GM19240 (cell line): ENCODE data around the gene CAPN5.

Experiments
- DNase-seq: peaks from one replicate; pipeline ENCODE4 v3.0.0; 2011; ENCODE audit warnings: low spot score; ENCODE audit not compliant: insufficient read length

CAPN5 gene

GRCh38 chr11:77130763-77131513 is 64.2 kb downstream of the CAPN5 start:
- no peak for DNase-seq

GRCh38 chr11:77131560-77131959 is 64.8 kb downstream of the CAPN5 start:
- no peak for DNase-seq

GRCh38 chr11:77135069-77135468 is 68.3 kb downstream of the CAPN5 start:
- DNase-seq, result no peak

- no peak for DNase-seq
Measured at GRCh38 chr11:77136074-77136473, 69.3 kb downstream of the CAPN5 start.

- no peak for DNase-seq
Measured at GRCh38 chr11:77136784-77137420, 70.1 kb downstream of the CAPN5 start.

- DNase-seq, result no peak
Measured at GRCh38 chr11:77137421-77137820, 70.7 kb downstream of the CAPN5 start.

- DNase-seq, result no peak
Measured at GRCh38 chr11:77138106-77138649, 71.4 kb downstream of the CAPN5 start.

GRCh38 chr11:77139201-77139600 is 72.4 kb downstream of the CAPN5 start:
- no peak for DNase-seq

GRCh38 chr11:77140231-77140851 is 73.6 kb downstream of the CAPN5 start:
- no peak for DNase-seq

- no peak for DNase-seq
Measured at GRCh38 chr11:77141034-77141433, 74.3 kb downstream of the CAPN5 start.

GRCh38 chr11:77141475-77141874 is 74.7 kb downstream of the CAPN5 start:
- DNase-seq, result no peak

GRCh38 chr11:77142091-77142975 is 75.6 kb downstream of the CAPN5 start:
- no peak for DNase-seq

GRCh38 chr11:77143405-77144020 is 76.7 kb downstream of the CAPN5 start:
- no peak for DNase-seq

GRCh38 chr11:77144196-77144856 is 77.6 kb downstream of the CAPN5 start:
- no peak for DNase-seq

- DNase-seq, result no peak
Measured at GRCh38 chr11:77144857-77145428, 78.2 kb downstream of the CAPN5 start.

GRCh38 chr11:77146261-77147035 is 79.7 kb downstream of the CAPN5 start:
- no peak for DNase-seq

GRCh38 chr11:77147036-77147315 is 80.2 kb downstream of the CAPN5 start:
- no peak for DNase-seq

- DNase-seq, result no peak
Measured at GRCh38 chr11:77147668-77148321, 81.0 kb downstream of the CAPN5 start.
